Frontal cortex (tissue), 4 donors: Measurements from ENCODE around the gene NUDT2. TPM values are rescaled to one million over a fixed set of nuclear protein-coding genes. Genes with fewer than 3 reads are reported as not detected.
"Not testable (repeated sequence)": the region's sequence is repeated elsewhere in the genome, so short reads cannot be mapped to it uniquely, and the experiment has no call there.

Experiments
- DNase-seq, 2 donors: peaks; one replicate each; pipeline ENCODE4 v3.0.0; 2012; ENCODE audit warnings: low spot score in 2 of 2
- FAIRE-seq: peaks from 2 replicates; lab custom pipeline; 2012; peaks lifted over from hg19 to GRCh38; lab: Jason Lieb, UNC
- total RNA-seq: library from RNA; depleted of rRNA; stranded (reverse); fragments of >200 nt; gene quantifications from one replicate; pipeline ENCODE4 v1.2.3, GENCODE V29; 2014
- donor health status: control.
- donor health status: control.
- donor health status: control.

NUDT2 gene
- 15.5 TPM for total RNA-seq

GRCh38 chr9:34328987-34329832, at the start of gene NUDT2, which contains the start of gene KIF24:
Gene NUDT2 (plus strand): TSS chr9:34329569. CDS start chr9:34339040, 9,471 bp downstream.
Gene KIF24 (minus strand): TSS chr9:34329268. CDS start chr9:34311346, 17,922 bp downstream.
- FAIRE-seq = peak; percentile 99
- DNase-seq = peak; percentile 86 to 87

GRCh38 chr9:34282096-34282495, 47.3 kb upstream of the NUDT2 start:
- no peak for FAIRE-seq
- no peak for DNase-seq

GRCh38 chr9:34289159-34289558, 40.2 kb upstream of the NUDT2 start:
- DNase-seq = no peak
- no peak for FAIRE-seq

- FAIRE-seq = no peak
Measured at GRCh38 chr9:34291023-34291422, 38.3 kb upstream of the NUDT2 start.

GRCh38 chr9:34291423-34291822, 37.9 kb upstream of the NUDT2 start:
- DNase-seq (no peak), FAIRE-seq (no peak)

More at GRCh38 chr9:34291023-34291422, 38.3 kb upstream of the NUDT2 start:
- DNase-seq = no peak

- no peak for DNase-seq
- FAIRE-seq = no peak
Measured at GRCh38 chr9:34292552-34292951, 36.8 kb upstream of the NUDT2 start.

- DNase-seq, FAIRE-seq: not testable (repeated sequence)
Measured at GRCh38 chr9:34301064-34301463, 28.3 kb upstream of the NUDT2 start.

- FAIRE-seq = not testable (repeated sequence)
Measured at GRCh38 chr9:34308316-34308715, 21.1 kb upstream of the NUDT2 start.

GRCh38 chr9:34310215-34310614, 19.2 kb upstream of the NUDT2 start:
- no peak for FAIRE-seq

More at GRCh38 chr9:34308316-34308715, 21.1 kb upstream of the NUDT2 start:
- DNase-seq = not testable (repeated sequence)

GRCh38 chr9:34311499-34312185, 17.7 kb upstream of the NUDT2 start:
- no peak for FAIRE-seq
- DNase-seq = no peak

More at GRCh38 chr9:34310215-34310614, 19.2 kb upstream of the NUDT2 start:
- DNase-seq = no peak

GRCh38 chr9:34317436-34317835, 11.9 kb upstream of the NUDT2 start:
- FAIRE-seq (no peak), DNase-seq (no peak)

- DNase-seq = no peak
- FAIRE-seq = no peak
Measured at GRCh38 chr9:34318163-34318790, 11.1 kb upstream of the NUDT2 start.

GRCh38 chr9:34321451-34321850, 7.9 kb upstream of the NUDT2 start:
- FAIRE-seq (no peak), DNase-seq (no peak)

GRCh38 chr9:34322899-34323591, 6.3 kb upstream of the NUDT2 start:
- DNase-seq (no peak), FAIRE-seq (no peak)

- FAIRE-seq = no peak
- DNase-seq = no peak
Measured at GRCh38 chr9:34326690-34327089, 2.7 kb upstream of the NUDT2 start.

- DNase-seq (no peak), FAIRE-seq (no peak)
Measured at GRCh38 chr9:34328500-34328986, 826 bp upstream of the NUDT2 start.

- DNase-seq = no peak
- no peak for FAIRE-seq
Measured at GRCh38 chr9:34331196-34331595, 1.8 kb downstream of the NUDT2 start.

- FAIRE-seq (no peak), DNase-seq (no peak)
Measured at GRCh38 chr9:34332076-34332964, 3.0 kb downstream of the NUDT2 start.

- DNase-seq (no peak), FAIRE-seq (no peak)
Measured at GRCh38 chr9:34333836-34334235, 4.5 kb downstream of the NUDT2 start.
